K562 (cell line): Measurements from ENCODE around the gene RAB3C. TPM values are rescaled to one million over a fixed set of nuclear protein-coding genes. Genes with fewer than 3 reads are reported as not detected.

Source experiments
- ATAC-seq: fragments of 200-7000 bp; cut with Tn5 transposase; 3 replicates; pipeline ENCODE4 v1.9.1; 2020; ENCODE audit warnings: moderate library complexity
- BruUV-seq: library from RNA; stranded (reverse); fragments of 400-500 nt; replicated peaks from 2 replicates; lab custom pipeline; 2021; lab: Mats Ljungman, UMichigan
- CTCF ChIA-PET: fragments of 300-600 bp; formaldehyde crosslinking; extraction: SDS; loops from one replicate; lab custom pipeline; 2021; ENCODE audit warnings: low intra/inter-chr PET ratio; lab: Yijun Ruan, JAX
- POLR2A ChIA-PET: fragments of 300-600, 350-650 bp; sonication (Branson Sonifier 250); formaldehyde crosslinking; extraction: SDS; loops from one replicate; lab custom pipeline; 2021; ENCODE audit warnings: antibody characterized with exemption, inconsistent platforms; lab: Yijun Ruan, JAX
- DNase-seq, 4 experiments: peaks; one replicate each; pipeline versions ENCODE4 v3.0.0 to v3.0.0-alpha.2; 2011 to 2018; ENCODE audit warnings: low spot score in 3 of 4, mixed read lengths in 3 of 4; ENCODE audit errors: extremely low read depth in 1 of 4
- FAIRE-seq: peaks from 2 replicates; lab custom pipeline; 2011; peaks lifted over from hg19 to GRCh38; lab: Jason Lieb, UNC
- H2AFZ ChIP-seq: 2 replicates; pipeline ENCODE4 v1.6.0; 2011; ENCODE audit warnings: low read depth, low read length, control low read depth, inconsistent platforms
- H3K27ac ChIP-seq: fragments of 200-600 bp; 3 replicates; pipeline ENCODE4 v1.8.0; 2011; ENCODE audit warnings: low read depth, mild to moderate bottlenecking, control low read depth, inconsistent platforms, low read length, moderate library complexity, mixed read lengths; ENCODE audit errors: extremely low read depth
- H3K27me3 ChIP-seq, 2 experiments: fragments of 300-600 bp in 1 of 2; 2 replicates in 1 of 2; 3 replicates in 1 of 2; pipeline versions ENCODE4 v1.6.0 to v1.8.0; 2011; ENCODE audit warnings: inconsistent platforms in 2 of 2, low read length in 2 of 2, mild to moderate bottlenecking in 1 of 2, mixed read lengths in 1 of 2, moderate library complexity in 1 of 2; ENCODE audit not compliant: control insufficient read depth in 2 of 2, insufficient read depth in 2 of 2
- H3K36me3 ChIP-seq: fragments of 300-600 bp; 3 replicates; pipeline ENCODE4 v1.8.0; 2011; ENCODE audit warnings: mild to moderate bottlenecking, low read length, inconsistent platforms; ENCODE audit not compliant: control insufficient read depth, insufficient read depth
- H3K4me1 ChIP-seq, 2 experiments: fragments of 200-600 bp in 1 of 2; replicated peaks in 1 of 2; 2 replicates in 1 of 2; 3 replicates in 1 of 2; pipeline versions ENCODE4 v1.5.1 to v1.8.0; 2011; ENCODE audit warnings: inconsistent platforms in 2 of 2, low read length in 2 of 2, mild to moderate bottlenecking in 1 of 2, mixed read lengths in 1 of 2, moderate library complexity in 1 of 2; ENCODE audit not compliant: control insufficient read depth in 2 of 2, insufficient read depth in 2 of 2
- H3K4me2 ChIP-seq: 2 replicates; pipeline ENCODE4 v1.6.1; 2011; ENCODE audit warnings: low read length, control low read depth, inconsistent platforms, mixed read lengths; ENCODE audit not compliant: insufficient read depth
- H3K4me3 ChIP-seq: fragments of 200-600 bp; sonication (generic), shearing (Covaris generic); 2 replicates; pipeline ENCODE4 v1.5.1; 2016; ENCODE audit warnings: control low read depth, inconsistent platforms
- H3K79me2 ChIP-seq: fragments of 200-600 bp; 3 replicates; pipeline ENCODE4 v1.8.0; 2011; ENCODE audit warnings: low read length, inconsistent platforms; ENCODE audit not compliant: control insufficient read depth, insufficient read depth
- H3K9ac ChIP-seq, 2 experiments: 2 replicates each; pipeline versions ENCODE4 v1.6.0 to v1.6.1; 2011; ENCODE audit warnings: low read depth in 2 of 2, low read length in 2 of 2, control low read depth in 1 of 2, inconsistent platforms in 1 of 2, mild to moderate bottlenecking in 1 of 2, mixed read lengths in 1 of 2; ENCODE audit not compliant: insufficient read depth in 1 of 2
- H3K9me1 ChIP-seq: one replicate; pipeline ENCODE4 v1.6.0; 2011; ENCODE audit warnings: inconsistent platforms, mild to moderate bottlenecking, low read length, moderate library complexity; ENCODE audit not compliant: control insufficient read depth, insufficient read depth
- H3K9me3 ChIP-seq: replicated peaks from 2 replicates; pipeline ENCODE4 v1.5.1; 2011; ENCODE audit warnings: low read depth, low read length, inconsistent platforms; ENCODE audit not compliant: control insufficient read depth, insufficient read depth
- H4K20me1 ChIP-seq: replicated peaks from 2 replicates; pipeline ENCODE4 v1.6.1; 2011; ENCODE audit warnings: low read length, inconsistent platforms, mixed read lengths; ENCODE audit not compliant: control insufficient read depth, insufficient read depth
- CBFA2T2 ChIP-seq: fragments of 450-650 bp; conservative IDR thresholded peaks from 2 replicates; pipeline ENCODE4 v1.6.1; 2017; ENCODE audit warnings: mild to moderate bottlenecking
- CBFB ChIP-seq: sonication (generic); formaldehyde crosslinking; IDR thresholded peaks from 2 replicates; pipeline ENCODE4 v1.4.0; 2020; ENCODE audit warnings: mild to moderate bottlenecking, missing genetic modification reagents
- CEBPZ ChIP-seq: fragments of 150-350 bp; IDR thresholded peaks from 2 replicates; pipeline ENCODE4 v1.6.1; 2014; ENCODE audit warnings: low read depth, mild to moderate bottlenecking, low read length, borderline replicate concordance
- CREB3L1 ChIP-seq: fragments of 450-650 bp; IDR thresholded peaks from 2 replicates; pipeline ENCODE4 v1.6.1; 2014; ENCODE audit warnings: low read depth, mild to moderate bottlenecking, moderate library complexity, borderline replicate concordance
- CTCF ChIP-seq, 3 experiments: IDR thresholded peaks in 2 of 3; conservative IDR thresholded peaks in 1 of 3; 2 replicates each; pipeline ENCODE4 v1.5.1; 2011 to 2012; ENCODE audit warnings: low read length in 3 of 3, mild to moderate bottlenecking in 3 of 3, control low read depth in 2 of 3, improper control_type of control experiment in 1 of 3, inconsistent platforms in 1 of 3, low read depth in 1 of 3, mixed read lengths in 1 of 3, moderate library complexity in 1 of 3; ENCODE audit not compliant: insufficient read depth in 2 of 3
- FOXJ2 ChIP-seq: fragments of 200-800 bp; sonication (Bioruptor generic); IDR thresholded peaks from 2 replicates; pipeline ENCODE4 v1.6.1; 2016; ENCODE audit warnings: missing genetic modification characterization, missing compliant biosample characterization
- KLF13 ChIP-seq: fragments of 450-650 bp; IDR thresholded peaks from 2 replicates; pipeline ENCODE4 v1.6.1; 2016; ENCODE audit warnings: missing genetic modification characterization, low read depth, mild to moderate bottlenecking, missing compliant biosample characterization, moderate library complexity, borderline replicate concordance
- MXI1 ChIP-seq: IDR thresholded peaks from 2 replicates; pipeline ENCODE4 v1.6.1; 2011; ENCODE audit warnings: low read depth, mild to moderate bottlenecking, improper control_type of control experiment, low read length
- PML ChIP-seq: IDR thresholded peaks from 2 replicates; pipeline ENCODE4 v1.6.1; 2012; ENCODE audit warnings: low read length, inconsistent platforms
- POLR2A ChIP-seq: fragments of 450-650 bp; conservative IDR thresholded peaks from 2 replicates; pipeline ENCODE4 v1.6.1; 2016
- SPI1 ChIP-seq: IDR thresholded peaks from 2 replicates; pipeline ENCODE4 v1.6.1; 2011; ENCODE audit warnings: low read depth, low read length, control low read depth, borderline replicate concordance
- TCF7 ChIP-seq: sonication (generic); IDR thresholded peaks from 2 replicates; pipeline ENCODE4 v1.6.1; 2016; ENCODE audit warnings: antibody characterized with exemption, borderline replicate concordance
- THRA ChIP-seq: fragments of 450-650 bp; IDR thresholded peaks from 2 replicates; pipeline ENCODE4 v1.6.1; 2017; ENCODE audit warnings: mild to moderate bottlenecking, moderate library complexity
- XRCC5 ChIP-seq: fragments of 200-400 bp; formaldehyde crosslinking; IDR thresholded peaks from 2 replicates; pipeline ENCODE4 v1.6.1; 2017; ENCODE audit warnings: low read depth, mild to moderate bottlenecking, low read length
- ZNF133 ChIP-seq: fragments of 250-450 bp; sonication (Bioruptor Pico); IDR thresholded peaks from 2 replicates; pipeline ENCODE4 v1.4.0; 2020; ENCODE audit warnings: mild to moderate bottlenecking
- ZNF785 ChIP-seq: fragments of 250-450 bp; sonication (Bioruptor Pico); IDR thresholded peaks from 2 replicates; pipeline ENCODE4 v1.4.0; 2020; ENCODE audit warnings: mild to moderate bottlenecking
- WGBS: fragments of 100-300 bp; shearing (Covaris generic); methylation state at CpG from one replicate; pipeline ENCODE4 v1.1.6; 2016; ENCODE audit warnings: low coverage, mixed read lengths; ENCODE audit not compliant: insufficient coverage; ENCODE audit errors: missing lambda C conversion rate; 5-methylcytosine and 5-hydroxymethylcytosine counted together
- in situ Hi-C: fragments of 300-500 bp; cut with MboI; formaldehyde crosslinking; loops from 4 replicates; pipeline ENCODE4 v1.15.0; 2018; ENCODE audit warnings: inconsistent platforms, mixed read lengths
- intact Hi-C: fragments of 100-400 bp; cut with micrococcal nuclease; formaldehyde crosslinking; loops from 2 replicates; pipeline ENCODE4 v1.14.2; 2022
- polyA plus RNA-seq, 8 experiments: library from polyadenylated mRNA; depleted of rRNA in 4 of 8; stranded (reverse) in 5 of 8; unstranded in 3 of 8; fragments of >200 nt; fragmentation: Nextera tagmentation in 2 of 8; fragmentation: Illumina TruSeq in 1 of 8; extraction: Ambion mirVana in 2 of 8; extraction: Trizol in 1 of 8; gene quantifications; 2 replicates each; pipeline versions ENCODE4 v1.2.1 to v1.2.3, GENCODE V29; 2011 to 2014; ENCODE audit warnings: inconsistent platforms in 1 of 8, missing spikeins in 1 of 8
- total RNA-seq, 7 experiments: library from RNA; depleted of rRNA in 6 of 7; stranded (reverse); fragments of >200 nt in 6 of 7; fragmentation: Illumina TruSeq in 2 of 7; extraction: Trizol in 2 of 7; gene quantifications; 2 replicates each; pipeline versions ENCODE4 v1.2.1 to v1.2.3, GENCODE V29; 2011 to 2021; ENCODE audit warnings: low replicate concordance in 1 of 7

Gene RAB3C
- total and polyA plus RNA-seq, 9 of the 15 experiments (the other 6 are each of a cell fraction or from before 2014, with no cell fraction given): not detected

GRCh38 chr5:58715997-58716656 lies 133.3 kb downstream of the RAB3C start:
- H2AFZ ChIP-seq: no peak overlapping the region
- no peak overlapping the region for H3K27ac ChIP-seq
- no TSS peak for BruUV-seq
- H3K79me2 ChIP-seq: no peaks in the 10 kb centered on the region
- H3K27me3 ChIP-seq: no peaks in the 10 kb centered on the region
- H3K9me3 ChIP-seq: no peaks in the 10 kb centered on the region
- no peak for ATAC-seq
- WGBS: 3% methylated on average over 2 of the region's 2 CpGs
- in situ Hi-C loops (no loop called here), intact Hi-C loops (no loop called here)
- H4K20me1 ChIP-seq: no peaks in the 10 kb centered on the region
- no peak for DNase-seq
- no peak for FAIRE-seq
- H3K4me2 ChIP-seq: no peak overlapping the region
- no peak overlapping the region for H3K9ac ChIP-seq
- POLR2A ChIA-PET: no interaction called here
- CTCF ChIA-PET: no interaction called here
- no peaks in the 10 kb centered on the region for H3K36me3 ChIP-seq
- H3K9me1 ChIP-seq: no peaks in the 10 kb centered on the region
- H3K4me1 ChIP-seq: no peaks in the 10 kb centered on the region
- H3K4me3 ChIP-seq: no peak overlapping the region
- no peak for TF ChIP-seq CREB3L1
- no peak for TF ChIP-seq ZNF133
- no peak for TF ChIP-seq ZNF785 (CRISPR knock-in tag)
- no peak for TF ChIP-seq THRA
- TF ChIP-seq FOXJ2 (tag): no peak
- TF ChIP-seq CBFA2T2: no peak
- no peak for TF ChIP-seq XRCC5
- TF ChIP-seq SPI1: no peak
- no peak for TF ChIP-seq CEBPZ
- no peak for TF ChIP-seq PML
- TF ChIP-seq KLF13 (tag): no peak
- no peak for TF ChIP-seq MXI1
- TF ChIP-seq CBFB (CRISPR knock-in tag): no peak
- TF ChIP-seq CTCF (IDR thresholded peaks at IDR 0.05 in 2 of 3, conservative IDR thresholded peaks at IDR 0.05 in 1 of 3; ENCODE audit: insufficient read depth in 2 of 3, low read depth in 1 of 3, low read length in 3 of 3): no peak
- TF ChIP-seq POLR2A: no peak
- no peak for TF ChIP-seq TCF7
